Measurements from ENCODE around the gene NOPCHAP1.

The NOPCHAP1 gene

GRCh38 chr12:104986022-104986941, at the start of gene NOPCHAP1:
Gene NOPCHAP1 (plus strand): TSS chr12:104986316. CDS start chr12:104986353, 37 bp downstream.
- TF ChIP-seq GATA3 (IDR thresholded peaks at IDR 0.05; ENCODE audit: low read depth, low read length) (no peak), GATA2 (IDR thresholded peaks at IDR 0.05; ENCODE audit: low read depth, low read length) (no peak)

- TF ChIP-seq GATA3 (IDR thresholded peaks at IDR 0.05; ENCODE audit: low read depth, low read length): no peak
- TF ChIP-seq GATA2 (IDR thresholded peaks at IDR 0.05; ENCODE audit: low read depth, low read length): no peak
These were observed 47.7 kb upstream of the NOPCHAP1 start for GRCh38 chr12:104938371-104938770.

- no peak for TF ChIP-seq GATA3 (IDR thresholded peaks at IDR 0.05; ENCODE audit: low read depth, low read length)
- TF ChIP-seq GATA2 (IDR thresholded peaks at IDR 0.05; ENCODE audit: low read depth, low read length): no peak
These were observed 47.0 kb upstream of the NOPCHAP1 start for GRCh38 chr12:104939089-104939488.

GRCh38 chr12:104941454-104941853, 44.7 kb upstream of the NOPCHAP1 start:
- TF ChIP-seq GATA2 (IDR thresholded peaks at IDR 0.05; ENCODE audit: low read depth, low read length) (no peak), GATA3 (IDR thresholded peaks at IDR 0.05; ENCODE audit: low read depth, low read length) (no peak)

- TF ChIP-seq GATA3 (IDR thresholded peaks at IDR 0.05; ENCODE audit: low read depth, low read length) (no peak), GATA2 (IDR thresholded peaks at IDR 0.05; ENCODE audit: low read depth, low read length) (no peak)
These were observed 44.0 kb upstream of the NOPCHAP1 start for GRCh38 chr12:104942075-104942474.

- TF ChIP-seq GATA2 (IDR thresholded peaks at IDR 0.05; ENCODE audit: low read depth, low read length) (no peak), GATA3 (IDR thresholded peaks at IDR 0.05; ENCODE audit: low read depth, low read length) (no peak)
These were observed 41.9 kb upstream of the NOPCHAP1 start for GRCh38 chr12:104944252-104944651.

GRCh38 chr12:104951759-104952509, 34.2 kb upstream of the NOPCHAP1 start:
- no peak for TF ChIP-seq GATA2 (IDR thresholded peaks at IDR 0.05; ENCODE audit: low read depth, low read length)

GRCh38 chr12:104952816-104953215, 33.3 kb upstream of the NOPCHAP1 start:
- TF ChIP-seq GATA2 (IDR thresholded peaks at IDR 0.05; ENCODE audit: low read depth, low read length) (no peak), GATA3 (IDR thresholded peaks at IDR 0.05; ENCODE audit: low read depth, low read length) (no peak)

- no peak for TF ChIP-seq GATA2 (IDR thresholded peaks at IDR 0.05; ENCODE audit: low read depth, low read length)
- TF ChIP-seq GATA3 (IDR thresholded peaks at IDR 0.05; ENCODE audit: low read depth, low read length): no peak
These were observed 32.8 kb upstream of the NOPCHAP1 start for GRCh38 chr12:104953323-104953722.

- TF ChIP-seq GATA2 (IDR thresholded peaks at IDR 0.05; ENCODE audit: low read depth, low read length): no peak
- TF ChIP-seq GATA3 (IDR thresholded peaks at IDR 0.05; ENCODE audit: low read depth, low read length): no peak
These were observed 30.4 kb upstream of the NOPCHAP1 start for GRCh38 chr12:104955703-104956102.

GRCh38 chr12:104956870-104957718, 29.0 kb upstream of the NOPCHAP1 start:
- TF ChIP-seq GATA3 (IDR thresholded peaks at IDR 0.05; ENCODE audit: low read depth, low read length) (no peak), GATA2 (IDR thresholded peaks at IDR 0.05; ENCODE audit: low read depth, low read length) (no peak)

- TF ChIP-seq GATA2 (IDR thresholded peaks at IDR 0.05; ENCODE audit: low read depth, low read length) (no peak), GATA3 (IDR thresholded peaks at IDR 0.05; ENCODE audit: low read depth, low read length) (no peak)
These were observed 28.5 kb upstream of the NOPCHAP1 start for GRCh38 chr12:104957719-104958000.

GRCh38 chr12:104958001-104958804, 27.9 kb upstream of the NOPCHAP1 start, which contains the start of gene SLC41A2:
Gene SLC41A2 (minus strand): TSS chr12:104958290. CDS start chr12:104928527, 29,763 bp downstream.
- TF ChIP-seq GATA2 (IDR thresholded peaks at IDR 0.05; ENCODE audit: low read depth, low read length): no peak
- TF ChIP-seq GATA3 (IDR thresholded peaks at IDR 0.05; ENCODE audit: low read depth, low read length): no peak
